Upper lobe of right lung (tissue), 1 donor: ENCODE data around the gene ADTRP. TPM values are rescaled to one million over a fixed set of nuclear protein-coding genes. Genes with fewer than 3 reads are reported as not detected.

Source experiments
- ATAC-seq: fragments of 200-7000 bp; cut with Tn5 transposase; one replicate; pipeline ENCODE4 v1.9.1; 2020; ENCODE audit warnings: mild to moderate bottlenecking, moderate library complexity
- DNase-seq: peaks from one replicate; pipeline ENCODE4 v3.0.0-alpha.2; 2020
- H3K27ac ChIP-seq: fragments of 200-600 bp; one replicate; pipeline ENCODE4 v1.8.0; 2022
- H3K27me3 ChIP-seq: fragments of 200-600 bp; one replicate; pipeline ENCODE4 v1.8.0; 2022; ENCODE audit warnings: mild to moderate bottlenecking
- H3K36me3 ChIP-seq: fragments of 200-600 bp; one replicate; pipeline ENCODE4 v1.8.0; 2022
- H3K4me1 ChIP-seq: fragments of 200-600 bp; one replicate; pipeline ENCODE4 v1.8.0; 2022
- H3K4me3 ChIP-seq: fragments of 200-600 bp; one replicate; pipeline ENCODE4 v1.8.0; 2022; ENCODE audit warnings: mild to moderate bottlenecking
- H3K9me3 ChIP-seq: fragments of 200-600 bp; one replicate; pipeline ENCODE4 v1.8.0; 2022
- CTCF ChIP-seq: fragments of 200-600 bp; IDR thresholded peaks from one replicate; pipeline ENCODE4 v1.8.0; 2022; ENCODE audit warnings: antibody characterized with exemption
- intact Hi-C: fragments of 100-400 bp; cut with DNase I; formaldehyde crosslinking; loops from one replicate; pipeline ENCODE4 v1.11.0; 2022
- total RNA-seq: library from RNA; stranded (reverse); fragmentation: NEBNext Ultra II Directional; extraction: Animal tissue kit (Norgen Biotek cat#: 25700); gene quantifications from one replicate; pipeline ENCODE4 v1.2.1, GENCODE V29; 2021
- donor health status: DM: no; HTN: yes; CAD: no; lungs with severe emphysema.

Gene ADTRP
- total RNA-seq, 1 donor from 2014 or later = 21.0 TPM

GRCh38 chr6:11773581-11773980 is 5.0 kb downstream of the ADTRP start:
- H3K27ac ChIP-seq = no peak overlapping the region
- intact Hi-C loops = no loop called here
- ATAC-seq = no peak
- H3K4me1 ChIP-seq = peaks cover 19% of the 10 kb centered on the region
- TF ChIP-seq CTCF = no peak
- DNase-seq = no peak
- no peaks in the 10 kb centered on the region for H3K27me3 ChIP-seq
- H3K4me3 ChIP-seq = no peak overlapping the region
- H3K9me3 ChIP-seq = no peaks in the 10 kb centered on the region
- no peaks in the 10 kb centered on the region for H3K36me3 ChIP-seq

- H3K36me3 ChIP-seq = no peaks in the 10 kb centered on the region
- H3K9me3 ChIP-seq = no peaks in the 10 kb centered on the region
- intact Hi-C loops = no loop called here
- DNase-seq = no peak
- ATAC-seq = no peak
- no peak for TF ChIP-seq CTCF
- no peak overlapping the region for H3K4me3 ChIP-seq
- H3K4me1 ChIP-seq = peaks cover 19% of the 10 kb centered on the region
- no peaks in the 10 kb centered on the region for H3K27me3 ChIP-seq
- H3K27ac ChIP-seq = no peak overlapping the region
These were observed 5.6 kb downstream of the ADTRP start for GRCh38 chr6:11773013-11773412.

- H3K36me3 ChIP-seq = no peaks in the 10 kb centered on the region
- peaks cover 19% of the 10 kb centered on the region for H3K4me1 ChIP-seq
- no peak for DNase-seq
- intact Hi-C loops = no loop called here
- H3K9me3 ChIP-seq = no peaks in the 10 kb centered on the region
- H3K27me3 ChIP-seq = no peaks in the 10 kb centered on the region
- no peak for ATAC-seq
- no peak overlapping the region for H3K4me3 ChIP-seq
- no peak overlapping the region for H3K27ac ChIP-seq
- TF ChIP-seq CTCF = no peak
These were observed 6.3 kb downstream of the ADTRP start for GRCh38 chr6:11772109-11772825.

DNA sequence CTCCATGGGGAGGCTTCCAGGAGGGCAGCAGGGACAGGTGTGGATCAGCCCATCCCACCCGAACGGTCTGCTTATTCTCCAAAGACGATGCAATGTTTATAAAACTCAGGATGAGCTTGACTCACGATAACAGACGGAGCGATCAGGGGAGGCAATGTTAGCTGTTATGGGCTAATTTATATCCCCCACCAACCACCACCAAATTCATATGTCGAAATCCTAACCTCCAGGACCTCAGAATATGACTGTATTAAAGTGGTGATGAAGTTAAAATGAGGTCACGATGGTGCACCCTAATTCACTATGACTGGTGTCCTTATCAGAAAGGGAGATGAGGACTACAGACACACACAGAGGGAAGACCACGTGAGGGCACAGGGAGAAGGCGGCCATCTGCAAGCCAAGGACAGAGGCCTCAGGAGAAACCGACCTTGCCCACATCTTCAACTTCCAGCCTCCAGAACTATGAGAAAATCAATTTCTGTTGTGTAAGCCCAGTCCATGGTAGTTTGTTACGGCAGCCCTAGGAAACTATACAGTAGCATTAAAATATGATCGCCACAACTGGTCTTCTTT is 7.0 kb downstream of the ADTRP start:
- Histone ChIP-seq H3K4me1 (peaks cover 19% of the 10 kb centered on the region), H3K27ac (peak overlapping the region; percentile 75), H3K4me3 (no peak overlapping the region)

More for the DNA sequence above, 7.0 kb downstream of the ADTRP start:
- no peaks in the 10 kb centered on the region for H3K36me3 ChIP-seq
- H3K27me3 ChIP-seq = no peaks in the 10 kb centered on the region
- ATAC-seq = no peak
- intact Hi-C loops = no loop called here
- no peak for TF ChIP-seq CTCF
- DNase-seq = no peak
- H3K9me3 ChIP-seq = no peaks in the 10 kb centered on the region
